Measurements from ENCODE around the gene SLC35F3. TPM values are rescaled to one million over a fixed set of nuclear protein-coding genes. Genes with fewer than 3 reads are reported as not detected.

SLC35F3 gene
- total RNA-seq, 1 donor from 2014 or later, result 0.25 TPM

DNA sequence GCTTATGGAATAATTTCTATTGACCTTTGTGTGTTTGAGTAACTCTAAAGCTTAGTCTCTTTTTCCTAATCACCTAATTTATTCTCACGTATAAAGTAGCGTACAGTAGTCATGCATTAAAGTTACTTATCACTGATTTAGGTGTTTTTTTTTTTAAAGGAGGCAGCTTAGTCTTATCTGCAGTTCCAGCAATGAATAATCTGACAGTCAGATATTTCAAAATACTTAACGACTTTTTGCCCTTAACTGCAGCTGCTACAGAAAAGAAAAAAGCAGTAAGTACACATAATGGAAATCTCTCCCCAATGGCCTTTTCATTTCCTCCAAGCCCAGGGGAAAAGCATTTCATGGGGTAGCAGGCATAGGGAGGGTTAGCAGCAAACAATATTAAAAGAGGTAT, 54.6 kb downstream of the SLC35F3 start:
- Mint-ChIP-seq H3K4me3 (no peak overlapping the region), H3K36me3 (peaks cover 2% of the 10 kb centered on the region), H3K27ac (no peak overlapping the region), H3K27me3 (ENCODE audit: low read depth) (peaks cover 62% of the 10 kb centered on the region), H3K4me1 (peaks cover 8% of the 10 kb centered on the region), H3K9me3 (peaks cover 16% of the 10 kb centered on the region)
- TF ChIP-seq, protein P1, sequence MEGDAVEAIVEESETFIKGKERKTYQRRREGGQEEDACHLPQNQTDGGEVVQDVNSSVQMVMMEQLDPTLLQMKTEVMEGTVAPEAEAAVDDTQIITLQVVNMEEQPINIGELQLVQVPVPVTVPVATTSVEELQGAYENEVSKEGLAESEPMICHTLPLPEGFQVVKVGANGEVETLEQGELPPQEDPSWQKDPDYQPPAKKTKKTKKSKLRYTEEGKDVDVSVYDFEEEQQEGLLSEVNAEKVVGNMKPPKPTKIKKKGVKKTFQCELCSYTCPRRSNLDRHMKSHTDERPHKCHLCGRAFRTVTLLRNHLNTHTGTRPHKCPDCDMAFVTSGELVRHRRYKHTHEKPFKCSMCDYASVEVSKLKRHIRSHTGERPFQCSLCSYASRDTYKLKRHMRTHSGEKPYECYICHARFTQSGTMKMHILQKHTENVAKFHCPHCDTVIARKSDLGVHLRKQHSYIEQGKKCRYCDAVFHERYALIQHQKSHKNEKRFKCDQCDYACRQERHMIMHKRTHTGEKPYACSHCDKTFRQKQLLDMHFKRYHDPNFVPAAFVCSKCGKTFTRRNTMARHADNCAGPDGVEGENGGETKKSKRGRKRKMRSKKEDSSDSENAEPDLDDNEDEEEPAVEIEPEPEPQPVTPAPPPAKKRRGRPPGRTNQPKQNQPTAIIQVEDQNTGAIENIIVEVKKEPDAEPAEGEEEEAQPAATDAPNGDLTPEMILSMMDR (IDR thresholded peaks at IDR 0.05; ENCODE audit: unreplicated experiment), result no peak
- no peak for DNase-seq (ENCODE audit: low spot score in 2 of 2, unreplicated experiment in 2 of 2)

DNA sequence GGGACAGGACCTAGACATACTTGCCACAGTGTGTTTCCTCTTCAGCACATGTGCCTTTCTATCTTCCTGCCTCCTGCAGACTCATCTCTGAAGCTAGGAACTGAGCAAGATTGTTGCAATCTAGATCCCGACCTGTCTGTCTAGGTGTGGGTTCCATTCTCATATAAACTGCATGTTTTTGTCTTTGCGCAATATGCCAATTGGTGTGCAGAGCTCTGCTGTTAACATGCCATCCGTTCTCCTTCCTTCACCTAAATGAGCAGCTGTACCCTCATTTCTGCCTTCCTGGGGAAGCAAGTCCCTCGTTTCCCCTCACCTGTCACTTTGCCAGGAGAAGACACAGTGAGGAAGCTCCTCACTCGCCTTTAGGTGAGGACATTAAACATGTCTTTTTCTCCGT, 55.5 kb downstream of the SLC35F3 start:
- H3K36me3 Mint-ChIP-seq, result peaks cover 2% of the 10 kb centered on the region
- H3K4me3 Mint-ChIP-seq, result no peak overlapping the region

DNA sequence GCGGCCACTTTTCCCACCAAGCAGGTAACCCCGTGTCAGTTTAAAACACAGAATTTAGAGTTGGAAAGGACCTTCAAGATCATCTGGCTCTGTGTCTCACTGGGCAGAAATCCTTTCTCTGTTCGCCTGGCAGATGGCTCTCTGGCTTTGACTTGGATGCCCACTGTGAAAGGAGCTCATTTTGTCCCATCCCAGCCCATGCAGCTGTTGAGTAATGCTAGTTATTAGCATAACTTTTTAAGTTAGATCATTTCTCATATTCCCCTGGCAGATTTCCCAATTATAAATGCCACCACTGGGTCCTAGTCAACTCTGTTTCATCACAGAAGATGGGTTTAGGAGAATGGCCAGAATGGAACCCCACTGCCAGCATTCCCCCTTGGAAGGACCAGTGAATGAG, 55.9 kb downstream of the SLC35F3 start:
- TF ChIP-seq, protein P1 (IDR thresholded peaks at IDR 0.05; ENCODE audit: unreplicated experiment), result no peak
- DNase-seq (ENCODE audit: low spot score in 2 of 2, unreplicated experiment in 2 of 2), result no peak
- Mint-ChIP-seq H3K27me3 (ENCODE audit: low read depth) (peaks cover 64% of the 10 kb centered on the region), H3K36me3 (peaks cover 2% of the 10 kb centered on the region), H3K9me3 (peaks cover 14% of the 10 kb centered on the region), H3K27ac (no peak overlapping the region), H3K4me3 (no peak overlapping the region), H3K4me1 (peaks cover 8% of the 10 kb centered on the region)

More for the DNA sequence above, 55.5 kb downstream of the SLC35F3 start:
- peaks cover 16% of the 10 kb centered on the region for H3K9me3 Mint-ChIP-seq
- TF ChIP-seq, protein P1 (IDR thresholded peaks at IDR 0.05; ENCODE audit: unreplicated experiment), result no peak
- H3K27ac Mint-ChIP-seq, result no peak overlapping the region
- H3K4me1 Mint-ChIP-seq, result peaks cover 8% of the 10 kb centered on the region
- H3K27me3 Mint-ChIP-seq (ENCODE audit: low read depth), result peaks cover 67% of the 10 kb centered on the region
- no peak for DNase-seq (ENCODE audit: low spot score in 2 of 2, unreplicated experiment in 2 of 2)

DNA sequence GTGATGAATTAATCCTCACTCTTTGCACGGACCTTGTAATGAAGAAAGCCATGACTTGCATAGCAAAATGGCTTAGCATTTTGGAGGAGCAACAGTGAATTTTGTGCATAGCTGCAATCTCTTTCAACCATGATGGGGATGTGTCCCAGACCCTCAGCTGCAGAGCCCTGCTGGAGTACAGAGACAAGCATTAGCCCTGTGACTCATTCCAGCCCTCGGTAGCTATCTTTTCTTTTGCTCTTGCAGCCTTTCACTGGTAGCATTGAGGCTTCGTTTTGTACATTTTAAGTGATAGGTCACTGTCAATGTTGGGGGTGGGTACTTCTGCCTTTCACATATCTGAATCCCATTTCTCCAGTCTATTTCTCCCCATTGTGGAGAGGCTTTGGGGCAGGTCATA, 58.4 kb downstream of the SLC35F3 start:
- H3K36me3 Mint-ChIP-seq, result peaks cover 2% of the 10 kb centered on the region
- H3K27me3 Mint-ChIP-seq (ENCODE audit: low read depth), result peaks cover 55% of the 10 kb centered on the region
- no peak for DNase-seq (ENCODE audit: low spot score in 2 of 2, unreplicated experiment in 2 of 2)

DNA sequence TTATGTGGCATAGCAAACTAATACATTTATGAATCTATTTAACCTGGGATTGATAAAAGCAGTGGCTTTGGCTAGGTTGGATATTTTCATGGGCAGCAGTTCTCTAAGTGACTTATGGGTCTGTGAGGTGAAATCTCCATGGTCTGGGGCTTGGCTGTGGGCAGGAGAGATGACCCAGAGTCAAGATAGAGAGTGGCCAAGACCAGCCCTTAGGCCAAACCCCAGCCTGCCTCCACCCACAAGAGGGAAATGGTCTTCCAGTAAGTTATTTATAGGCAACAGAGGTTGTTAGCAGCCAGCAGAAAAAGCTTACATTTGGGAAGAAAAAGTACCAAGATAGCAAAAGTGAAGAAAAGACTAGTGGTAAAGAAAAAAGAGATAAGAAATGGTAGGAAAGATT, 61.4 kb downstream of the SLC35F3 start:
- no peak overlapping the region for H3K27ac Mint-ChIP-seq
- TF ChIP-seq, protein P1 (IDR thresholded peaks at IDR 0.05; ENCODE audit: unreplicated experiment), result no peak
- DNase-seq (ENCODE audit: low spot score in 2 of 2, unreplicated experiment in 2 of 2), result no peak

More for the DNA sequence above, 58.4 kb downstream of the SLC35F3 start:
- TF ChIP-seq, protein P1 (IDR thresholded peaks at IDR 0.05; ENCODE audit: unreplicated experiment), result no peak
- Mint-ChIP-seq H3K27ac (no peak overlapping the region), H3K4me3 (no peak overlapping the region), H3K4me1 (peaks cover 8% of the 10 kb centered on the region), H3K9me3 (peaks cover 12% of the 10 kb centered on the region)

DNA sequence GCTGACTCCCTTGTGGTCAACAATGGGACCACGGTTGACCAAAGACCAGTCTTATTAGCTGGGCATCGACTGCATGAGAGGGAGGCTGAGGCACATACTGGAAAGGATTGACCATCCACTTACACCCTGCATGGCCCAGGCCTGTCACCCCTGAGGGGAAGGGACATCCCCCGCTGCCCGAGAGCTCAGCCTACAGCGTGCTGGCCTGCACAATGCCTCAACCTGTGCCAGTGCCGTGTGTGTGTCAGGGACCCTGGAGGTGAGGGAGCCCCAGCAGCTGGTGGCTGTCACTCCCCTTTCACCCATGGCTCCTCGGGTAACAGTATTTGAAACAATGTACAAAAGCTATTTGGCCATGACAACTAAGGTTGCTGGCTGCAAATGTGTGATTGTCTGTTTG, 67.3 kb downstream of the SLC35F3 start:
- no peak for DNase-seq (ENCODE audit: low spot score in 2 of 2, unreplicated experiment in 2 of 2)
- Mint-ChIP-seq H3K27ac (no peak overlapping the region), H3K4me1 (no peaks in the 10 kb centered on the region), H3K27me3 (ENCODE audit: low read depth) (peaks cover 34% of the 10 kb centered on the region), H3K36me3 (no peaks in the 10 kb centered on the region), H3K4me3 (no peak overlapping the region), H3K9me3 (no peaks in the 10 kb centered on the region)
- TF ChIP-seq, protein P1 (IDR thresholded peaks at IDR 0.05; ENCODE audit: unreplicated experiment), result no peak

More for the DNA sequence above, 61.4 kb downstream of the SLC35F3 start:
- peaks cover 3% of the 10 kb centered on the region for H3K4me1 Mint-ChIP-seq
- peaks cover 40% of the 10 kb centered on the region for H3K27me3 Mint-ChIP-seq (ENCODE audit: low read depth)
- no peak overlapping the region for H3K4me3 Mint-ChIP-seq
- H3K36me3 Mint-ChIP-seq, result no peaks in the 10 kb centered on the region
- peaks cover 5% of the 10 kb centered on the region for H3K9me3 Mint-ChIP-seq
